HG03439 (cell line): Measurements from ENCODE around the gene SPRY4.
"Not testable (repeated sequence)": the region's sequence is repeated elsewhere in the genome, so short reads cannot be mapped to it uniquely, and the experiment has no call there.

Experiments
- ATAC-seq: cut with Tn5 transposase; IDR thresholded peaks from one replicate; pipeline ENCODE4 v1.9.1; 2021; ENCODE audit warnings: mild to moderate bottlenecking, moderate library complexity; ENCODE audit not compliant: unreplicated experiment

The SPRY4 gene

GRCh38 chr5:142339781-142340180 lies 15.0 kb upstream of the SPRY4 start:
- no peak for ATAC-seq

DNA sequence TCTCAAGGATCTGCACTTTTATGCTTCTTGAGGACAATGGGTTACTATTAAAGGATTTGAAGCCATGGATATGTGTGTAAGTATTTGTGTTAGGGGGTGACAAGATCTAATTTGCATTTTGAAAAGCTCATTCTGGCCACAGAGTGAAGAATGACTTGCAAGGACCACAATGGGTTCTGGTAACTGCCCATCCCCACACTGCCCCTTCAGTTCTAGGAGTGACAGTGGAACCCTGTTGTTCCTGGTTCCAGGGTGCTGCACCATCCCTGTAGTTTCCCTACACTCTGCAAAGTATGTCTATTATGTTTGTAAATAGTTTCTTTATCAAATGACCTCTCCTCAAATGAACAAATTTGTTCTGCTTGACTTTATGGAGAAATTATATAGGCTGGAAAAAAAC lies 9.7 kb upstream of the SPRY4 start:
- ATAC-seq: no peak

DNA sequence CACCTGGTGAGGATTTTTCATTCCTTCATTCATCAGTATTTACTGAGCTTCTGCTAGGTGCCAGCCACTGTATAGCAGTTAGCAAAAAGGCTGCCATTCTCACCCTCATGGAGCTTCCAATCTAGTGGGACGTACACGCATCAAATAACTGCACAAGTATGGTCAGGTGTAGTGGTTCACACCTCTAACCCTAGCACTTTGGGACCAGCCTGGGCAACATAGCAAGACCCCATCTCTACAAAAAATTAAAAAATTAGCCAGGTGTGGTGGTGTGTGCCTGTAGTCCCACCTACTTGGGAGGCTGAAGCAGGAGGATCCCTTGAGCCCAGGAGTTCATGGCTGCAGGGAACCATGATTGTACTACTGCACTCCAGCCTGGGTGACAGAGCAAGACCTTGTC lies 8.9 kb upstream of the SPRY4 start:
- not testable (repeated sequence) for ATAC-seq

DNA sequence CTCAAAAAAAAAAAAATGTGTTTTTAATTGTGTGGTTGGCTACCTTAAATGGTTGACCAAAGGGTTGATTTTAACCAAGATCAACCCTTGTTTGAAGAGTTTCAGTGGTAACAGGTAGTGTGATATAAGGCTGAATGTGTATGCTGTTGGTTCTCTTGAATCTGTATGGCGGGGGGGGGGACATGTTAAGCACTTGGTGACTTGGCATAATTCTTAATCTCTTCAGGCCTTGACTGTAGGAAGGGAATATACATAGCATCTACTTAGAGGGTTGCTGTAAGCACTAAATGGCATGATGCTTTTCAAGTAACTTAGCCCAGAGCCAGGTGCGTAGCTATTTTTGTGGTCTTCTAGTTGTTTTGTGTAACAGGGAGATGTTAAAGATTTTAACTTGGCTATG lies 5.6 kb upstream of the SPRY4 start:
- no peak for ATAC-seq

- no peak for ATAC-seq
Measured at GRCh38 chr5:142330026-142330425, 5.2 kb upstream of the SPRY4 start.

- ATAC-seq: no peak
Measured at GRCh38 chr5:142327111-142327842, 2.5 kb upstream of the SPRY4 start.

GRCh38 chr5:142326480-142326938 lies 1.7 kb upstream of the SPRY4 start:
- ATAC-seq: no peak

GRCh38 chr5:142325725-142326479 lies 1.1 kb upstream of the SPRY4 start:
- no peak for ATAC-seq

- ATAC-seq: peak; percentile 55
Measured at GRCh38 chr5:142324136-142324870, 518 bp downstream of the SPRY4 start.

DNA sequence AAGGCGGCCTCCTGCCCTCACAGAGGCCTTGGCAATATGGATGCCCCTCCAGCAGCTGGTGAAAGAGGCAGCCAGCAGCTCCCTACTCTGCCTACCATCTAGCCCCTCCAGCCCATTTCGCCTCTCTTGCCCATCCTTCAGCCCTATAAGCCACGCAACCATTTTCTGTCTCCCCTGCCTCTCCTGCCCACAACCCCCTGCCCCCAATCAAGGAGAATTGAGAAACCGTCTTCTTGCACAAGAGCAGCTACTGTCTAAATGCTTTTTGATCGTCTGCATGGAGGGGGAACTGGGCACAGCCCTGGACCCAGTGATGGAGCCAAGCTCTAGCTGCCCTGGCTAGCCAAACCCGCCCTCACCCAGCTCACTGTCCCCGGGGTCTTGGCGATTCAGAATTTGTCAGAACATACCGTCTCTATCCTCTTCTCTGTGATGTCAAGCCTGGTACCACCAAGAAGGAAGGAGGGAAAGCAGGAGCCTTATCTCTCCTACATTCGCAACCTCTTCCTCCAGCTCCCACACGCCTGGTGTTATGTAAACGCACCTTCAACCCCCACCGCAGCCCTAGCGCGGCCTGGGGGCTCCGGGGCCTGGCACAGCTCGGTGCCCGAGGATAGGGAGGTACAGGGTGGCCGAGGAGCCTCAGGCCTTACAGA lies 1.2 kb downstream of the SPRY4 start:
- no peak for ATAC-seq

GRCh38 chr5:142322747-142323479 lies 1.9 kb downstream of the SPRY4 start:
- ATAC-seq: no peak

- no peak for ATAC-seq
Measured at GRCh38 chr5:142322403-142322746, 2.4 kb downstream of the SPRY4 start.

DNA sequence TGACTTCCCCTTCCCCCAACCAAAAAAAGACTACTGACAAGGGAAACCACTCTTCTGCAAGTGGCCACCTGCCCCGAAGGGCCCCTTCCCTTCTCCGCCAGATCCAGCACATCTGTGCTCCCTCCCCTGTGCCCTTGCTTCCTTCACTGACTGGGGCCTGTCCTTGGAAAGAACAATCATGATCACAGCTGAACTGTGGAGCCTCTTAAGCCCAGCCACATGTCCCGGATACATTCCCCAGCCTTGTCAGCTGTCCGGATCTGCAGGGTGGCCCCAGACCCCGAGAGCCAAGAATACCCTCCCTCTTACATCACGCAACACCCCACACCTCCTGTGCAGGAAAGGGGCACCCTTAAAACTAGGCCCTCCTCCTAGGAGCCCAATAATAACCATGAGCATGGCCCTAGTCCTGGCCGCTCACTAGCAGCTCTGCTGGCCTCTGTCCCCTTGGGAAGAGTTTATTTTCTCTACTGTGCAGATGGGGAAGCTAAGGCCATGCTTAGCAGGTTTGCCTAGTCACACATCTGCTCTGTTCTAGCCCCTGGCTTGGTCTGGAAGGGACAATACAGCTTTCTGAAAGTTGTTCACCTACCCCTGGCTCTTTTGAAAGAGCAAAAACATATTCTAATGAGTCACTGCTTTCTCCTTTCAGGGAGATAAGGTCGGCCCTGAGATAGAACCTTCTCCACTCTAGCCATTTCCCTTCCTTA lies 3.8 kb downstream of the SPRY4 start:
- no peak for ATAC-seq

GRCh38 chr5:142320430-142320738 lies 4.4 kb downstream of the SPRY4 start:
- ATAC-seq: no peak

DNA sequence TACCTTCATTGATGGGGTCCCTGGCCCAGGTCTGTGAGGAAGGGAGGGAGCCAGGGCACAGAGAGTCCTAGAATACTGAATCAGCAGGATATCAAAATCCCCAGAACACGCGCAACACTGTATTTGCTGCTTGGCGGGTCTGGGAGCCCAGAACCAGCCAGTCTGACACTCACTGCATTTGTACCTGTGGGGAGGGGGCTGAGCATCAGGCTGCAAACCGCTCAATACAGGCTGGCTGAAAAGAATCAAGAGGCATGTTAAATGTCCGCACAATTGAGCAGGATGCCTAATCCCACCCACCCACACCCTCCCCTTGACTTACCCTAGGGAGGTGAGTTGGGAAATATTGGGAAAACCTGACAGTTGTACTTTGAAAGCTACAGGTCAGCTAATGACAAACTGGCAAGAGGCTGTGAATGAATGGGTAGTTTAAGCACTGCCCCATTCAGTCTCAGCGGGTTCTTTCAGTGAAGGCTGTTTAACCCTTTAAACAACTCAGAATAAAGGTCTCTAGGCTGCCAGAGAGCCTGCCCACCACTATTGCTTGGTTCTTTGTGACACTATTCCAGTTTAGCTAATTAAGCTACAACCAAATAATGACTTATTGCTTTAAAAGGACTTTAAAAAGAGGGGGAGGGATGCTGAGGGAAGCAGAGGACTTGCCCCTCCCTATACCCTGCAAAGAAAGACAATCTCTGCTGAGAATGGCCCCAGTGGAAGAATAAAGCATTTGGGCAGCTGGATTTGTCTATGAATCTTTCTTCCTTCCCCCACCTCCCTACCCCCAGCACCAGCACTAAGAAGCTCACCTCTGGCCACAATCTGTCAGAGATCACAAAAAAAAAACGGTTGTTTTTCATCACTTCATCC lies 5.0 kb downstream of the SPRY4 start:
- no peak for ATAC-seq

GRCh38 chr5:142319105-142319504 lies 5.7 kb downstream of the SPRY4 start:
- no peak for ATAC-seq

GRCh38 chr5:142317753-142318152 lies 7.1 kb downstream of the SPRY4 start:
- ATAC-seq: no peak

DNA sequence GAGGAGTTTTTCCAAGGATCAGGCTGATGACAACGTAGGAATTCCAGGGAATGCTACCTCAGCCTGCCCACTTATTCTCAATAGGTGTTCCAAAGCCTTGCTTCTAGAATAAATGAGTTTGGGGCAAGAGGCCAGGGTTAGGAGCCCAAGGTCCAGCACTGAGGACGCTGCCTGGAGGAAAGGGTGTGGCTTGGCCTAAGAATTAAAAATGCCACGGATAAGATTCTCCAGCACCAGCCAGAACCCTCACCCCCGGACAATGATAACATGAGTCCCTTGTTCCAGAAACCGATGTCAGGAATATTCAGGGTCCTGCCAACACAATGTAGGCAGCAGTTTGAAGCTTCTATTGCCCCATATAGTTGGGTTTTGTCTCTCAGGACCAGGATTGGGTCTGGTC lies 7.6 kb downstream of the SPRY4 start:
- no peak for ATAC-seq

GRCh38 chr5:142316681-142317080 lies 8.1 kb downstream of the SPRY4 start:
- no peak for ATAC-seq
